Iris pigment epithelial cell (primary cell): Measurements from ENCODE around the gene CXCL8.
"Not testable (repeated sequence)": the region's sequence is repeated elsewhere in the genome, so short reads cannot be mapped to it uniquely, and the experiment has no call there.

ENCODE experiments used
- DNase-seq: peaks from one replicate; pipeline ENCODE4 v3.0.0-alpha.2; 2011; ENCODE audit warnings: low read depth

The CXCL8 gene

DNA sequence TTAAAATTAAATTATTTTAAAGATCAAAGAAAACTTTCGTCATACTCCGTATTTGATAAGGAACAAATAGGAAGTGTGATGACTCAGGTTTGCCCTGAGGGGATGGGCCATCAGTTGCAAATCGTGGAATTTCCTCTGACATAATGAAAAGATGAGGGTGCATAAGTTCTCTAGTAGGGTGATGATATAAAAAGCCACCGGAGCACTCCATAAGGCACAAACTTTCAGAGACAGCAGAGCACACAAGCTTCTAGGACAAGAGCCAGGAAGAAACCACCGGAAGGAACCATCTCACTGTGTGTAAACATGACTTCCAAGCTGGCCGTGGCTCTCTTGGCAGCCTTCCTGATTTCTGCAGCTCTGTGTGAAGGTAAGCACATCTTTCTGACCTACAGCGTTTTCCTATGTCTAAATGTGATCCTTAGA is at the start of gene CXCL8:
CXCL8 (plus strand) TSS at position 217 of the 426 bp plus-strand sequence; CDS start at position 307, 90 bp downstream.
- DNase-seq: peak; percentile 98

DNA sequence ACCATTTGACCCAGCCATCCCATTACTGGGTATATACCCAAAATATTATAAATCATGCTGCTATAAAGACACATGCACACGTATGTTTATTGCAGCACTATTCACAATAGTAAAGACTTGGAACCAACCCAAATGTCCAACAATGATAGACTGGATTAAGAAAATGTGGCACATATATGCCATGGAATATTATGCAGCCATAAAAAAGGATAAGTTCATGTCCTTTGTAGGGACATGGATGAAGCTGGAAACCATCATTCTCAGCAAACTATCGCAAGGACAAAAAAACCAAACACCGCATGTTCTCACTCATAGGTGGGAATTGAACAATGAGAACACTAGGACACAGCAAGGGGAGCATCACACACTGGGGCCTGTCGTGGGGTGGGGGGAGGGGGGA is 49.2 kb upstream of the CXCL8 start:
- DNase-seq: not testable (repeated sequence)

DNA sequence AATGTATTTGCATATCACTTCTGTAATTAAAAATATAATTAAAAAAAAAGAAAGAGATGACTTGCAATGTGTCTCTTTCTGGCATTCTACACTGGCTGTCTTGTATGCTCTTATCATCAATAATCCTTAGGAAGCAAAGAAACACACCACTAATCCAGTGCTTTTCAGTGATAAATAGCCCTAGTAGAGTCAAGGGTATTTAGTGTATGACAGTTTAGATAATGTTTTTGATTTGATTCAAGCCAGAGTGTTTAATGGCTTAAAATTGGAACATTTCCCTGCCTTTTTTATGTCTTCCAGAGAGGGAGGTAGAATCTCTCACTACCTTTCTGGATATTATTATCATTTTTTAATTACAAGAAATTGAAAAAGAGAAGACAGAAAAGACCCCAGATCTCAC is 48.6 kb upstream of the CXCL8 start:
- DNase-seq: no peak

DNA sequence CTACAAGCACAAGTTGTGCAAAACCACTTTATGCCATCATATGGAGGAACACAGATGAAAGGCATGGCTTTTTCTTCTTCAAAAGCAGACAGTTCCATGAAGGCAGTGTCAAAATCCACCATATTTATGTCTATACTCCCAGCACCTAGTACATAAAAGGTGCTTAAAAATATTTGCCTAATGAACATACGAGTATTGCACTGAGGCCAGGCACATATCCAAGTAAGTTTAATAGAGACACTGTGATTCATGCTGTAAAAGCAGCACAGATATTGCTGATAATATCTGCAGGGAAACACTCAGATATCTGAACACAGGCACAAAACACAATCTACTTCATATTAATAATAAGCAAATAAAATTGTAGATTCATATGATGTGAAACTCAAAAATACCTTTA is 48.1 kb upstream of the CXCL8 start:
- peak; percentile 51 for DNase-seq

DNA sequence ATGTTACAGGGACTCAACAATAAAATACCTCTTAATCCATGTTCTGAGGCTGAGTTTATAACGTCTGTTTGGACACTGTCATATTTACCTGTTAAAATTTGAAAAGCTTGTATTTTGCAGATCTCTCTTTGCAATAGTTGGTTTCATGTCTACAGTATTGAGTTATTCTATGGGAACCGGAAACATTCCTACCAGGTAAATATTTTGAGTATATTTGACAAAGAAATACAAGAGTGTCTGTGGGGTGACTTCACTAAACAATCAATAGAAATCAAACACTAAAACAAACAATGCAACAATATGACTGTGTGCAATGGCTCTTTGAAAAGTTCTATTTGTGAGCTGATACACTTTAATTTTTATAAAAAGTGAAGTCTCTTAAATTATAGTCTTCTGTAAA is 47.7 kb upstream of the CXCL8 start:
- no peak for DNase-seq

DNA sequence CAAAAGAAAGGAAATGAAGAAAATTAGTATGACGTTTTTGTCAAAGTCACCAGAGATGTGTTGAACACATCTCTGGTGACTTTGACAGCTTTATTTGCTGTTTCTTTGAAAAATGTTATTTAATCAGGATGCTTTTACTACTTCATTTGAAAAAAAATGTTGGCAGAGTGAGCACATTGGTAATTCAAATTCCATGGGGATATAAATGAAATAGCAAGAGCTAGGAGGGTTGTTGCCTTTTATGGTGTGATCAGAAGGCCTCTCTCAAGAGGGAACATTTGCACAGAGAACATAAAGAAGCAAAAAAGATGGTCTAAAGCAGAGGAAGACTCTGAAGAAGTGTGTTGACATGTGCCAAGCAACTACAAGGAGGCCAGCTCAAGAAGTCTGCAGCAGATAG is 46.6 kb upstream of the CXCL8 start:
- DNase-seq: no peak

DNA sequence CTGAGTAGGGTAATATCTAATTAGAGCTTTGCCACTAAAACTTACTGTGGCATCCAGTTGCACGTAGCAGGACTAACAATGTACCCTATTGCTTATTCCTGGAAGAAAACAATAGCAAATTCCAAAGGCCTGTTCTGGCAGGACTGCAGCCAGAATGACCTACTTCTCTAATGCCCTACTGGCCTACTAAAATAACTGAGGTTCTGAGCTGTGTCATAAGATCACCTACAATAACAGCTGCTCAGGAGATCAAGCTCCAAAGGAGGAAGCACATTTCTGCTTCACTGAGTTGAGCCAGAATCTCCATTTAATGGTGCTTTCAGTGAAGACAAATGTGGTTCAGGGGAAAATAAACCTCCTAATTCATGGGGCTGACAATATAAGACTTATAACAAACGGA is 42.2 kb upstream of the CXCL8 start:
- DNase-seq: peak; percentile 88

DNA sequence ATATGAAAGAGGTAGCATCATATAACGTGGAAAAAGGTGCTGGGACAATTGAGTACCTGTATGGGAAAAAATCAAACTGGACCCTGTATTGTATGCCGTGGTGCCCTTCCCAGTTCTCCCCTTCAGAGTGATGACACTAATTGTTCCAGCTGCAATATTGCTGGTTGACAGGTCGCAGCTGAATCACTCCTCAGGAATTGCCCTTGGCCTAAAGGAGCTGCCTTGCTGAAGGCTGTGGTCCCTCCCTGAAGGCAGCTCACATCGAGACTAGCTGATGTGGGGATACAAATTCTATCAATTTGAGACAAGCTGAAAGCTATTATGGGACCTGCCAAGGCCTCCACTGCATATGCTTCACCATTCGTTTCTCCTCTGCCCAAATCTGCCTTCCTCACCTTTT is 39.3 kb upstream of the CXCL8 start:
- DNase-seq: no peak

DNA sequence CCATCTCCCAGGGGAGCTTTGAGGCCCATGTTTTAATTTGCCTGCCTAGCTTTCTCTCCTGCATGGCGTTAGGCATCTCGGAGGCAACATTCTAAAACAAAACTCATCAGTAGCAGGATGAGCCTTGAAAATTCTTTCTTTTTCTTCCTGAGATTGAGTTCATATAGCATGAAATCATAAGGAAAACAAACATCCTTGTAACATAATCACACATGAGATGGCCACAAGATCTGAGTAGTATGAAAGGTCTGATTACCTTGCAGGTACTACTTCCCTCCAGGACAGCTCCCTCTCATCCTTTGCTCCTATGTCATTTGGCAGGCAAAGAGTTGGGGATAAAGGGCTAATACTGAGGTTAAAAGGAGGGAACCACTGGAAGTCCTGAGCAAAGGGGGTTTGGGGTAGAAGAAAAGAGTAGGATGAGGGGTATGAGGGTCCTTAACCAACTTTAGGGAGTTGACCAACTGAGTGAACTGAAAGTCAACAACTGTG is 37.5 kb upstream of the CXCL8 start:
- DNase-seq: no peak

DNA sequence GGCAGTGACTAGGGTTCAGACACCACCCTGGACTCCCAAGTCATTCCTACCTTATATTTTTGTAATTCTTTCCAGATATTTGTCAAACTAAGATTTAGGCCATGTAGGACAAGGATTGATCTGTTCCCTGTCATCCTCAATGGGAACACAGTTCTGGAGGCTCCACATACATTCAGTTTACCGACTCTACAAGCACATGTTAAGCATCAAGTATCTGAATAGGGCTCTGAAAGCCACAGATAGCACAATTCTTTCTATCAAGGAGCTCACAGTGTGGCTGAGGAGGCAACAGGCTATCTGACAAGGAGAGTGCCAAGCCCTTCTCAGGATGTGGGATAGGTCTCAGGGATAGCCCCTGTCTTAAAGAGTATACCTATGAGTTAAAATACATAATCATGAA is 37.0 kb upstream of the CXCL8 start:
- DNase-seq: no peak

DNA sequence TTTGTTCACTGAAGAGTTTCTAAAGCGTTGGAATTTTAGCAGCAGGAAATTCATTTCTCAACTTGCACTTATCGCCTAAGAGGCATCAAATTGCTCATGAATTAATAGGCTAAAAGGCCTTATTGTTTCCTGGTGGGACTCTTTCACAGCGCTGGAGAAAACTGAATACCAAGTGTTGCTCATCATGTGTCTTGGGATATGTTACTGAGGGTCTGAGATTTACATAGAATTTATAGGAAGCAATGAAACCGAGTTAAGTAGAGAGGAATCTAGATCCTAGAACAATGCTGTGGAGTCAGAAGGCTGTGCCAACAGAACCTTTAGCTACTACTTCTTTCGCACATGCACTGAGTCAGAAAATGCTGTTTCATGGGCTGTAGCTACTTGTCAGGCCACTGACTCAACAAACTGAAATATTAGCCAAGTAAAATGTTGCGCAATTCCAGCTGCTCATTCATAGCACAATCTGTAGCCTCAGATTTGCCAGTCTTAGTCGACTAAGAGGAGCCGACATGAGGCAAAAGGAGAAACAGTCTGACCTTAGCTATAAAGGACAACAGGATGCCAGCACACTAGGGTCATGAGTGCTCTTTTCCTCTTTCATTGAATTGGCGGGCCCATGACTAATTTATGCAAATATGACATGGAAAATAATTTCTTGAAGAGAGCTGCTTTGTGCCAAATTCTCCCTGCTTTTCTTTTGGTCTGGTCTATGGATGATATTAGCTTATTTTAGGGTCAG is 35.9 kb upstream of the CXCL8 start:
- peak; percentile 100 for DNase-seq

DNA sequence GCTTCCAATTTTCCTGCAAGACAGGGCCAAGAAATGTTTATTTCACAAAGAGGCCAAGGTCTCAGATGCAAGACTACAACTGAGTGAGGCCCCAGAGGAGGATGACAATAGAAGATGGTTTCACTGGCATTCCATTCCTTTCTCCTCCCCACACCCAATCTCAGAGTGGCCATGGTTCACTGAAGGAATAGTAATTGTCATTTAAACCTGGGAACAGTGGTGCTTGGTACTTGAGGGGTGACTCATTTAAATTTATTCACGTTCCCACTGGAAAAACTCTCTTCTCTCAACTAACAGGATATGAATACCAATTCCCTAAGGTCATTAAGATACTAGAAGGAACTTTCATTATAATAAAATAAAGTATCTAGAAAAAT is 35.3 kb upstream of the CXCL8 start:
- peak; percentile 45 for DNase-seq

DNA sequence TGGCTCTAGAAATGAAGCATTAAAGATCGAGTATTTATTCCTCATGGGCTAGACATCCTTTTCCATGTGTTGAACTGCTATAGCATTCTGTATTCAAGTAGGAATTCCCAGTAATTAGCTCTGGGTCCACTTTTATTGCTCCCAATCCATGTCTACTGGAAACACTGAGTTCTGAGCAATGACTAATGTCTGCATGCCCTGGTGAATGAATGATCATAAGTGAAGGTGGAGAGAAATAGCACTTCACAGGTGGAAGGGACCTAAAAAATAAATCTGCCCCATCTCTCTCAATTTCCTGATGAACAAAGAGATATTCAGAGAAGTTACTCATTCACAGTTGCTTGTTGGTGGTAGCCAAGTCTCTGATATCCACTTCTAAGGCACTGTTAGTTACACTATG is 34.6 kb upstream of the CXCL8 start:
- DNase-seq: no peak

DNA sequence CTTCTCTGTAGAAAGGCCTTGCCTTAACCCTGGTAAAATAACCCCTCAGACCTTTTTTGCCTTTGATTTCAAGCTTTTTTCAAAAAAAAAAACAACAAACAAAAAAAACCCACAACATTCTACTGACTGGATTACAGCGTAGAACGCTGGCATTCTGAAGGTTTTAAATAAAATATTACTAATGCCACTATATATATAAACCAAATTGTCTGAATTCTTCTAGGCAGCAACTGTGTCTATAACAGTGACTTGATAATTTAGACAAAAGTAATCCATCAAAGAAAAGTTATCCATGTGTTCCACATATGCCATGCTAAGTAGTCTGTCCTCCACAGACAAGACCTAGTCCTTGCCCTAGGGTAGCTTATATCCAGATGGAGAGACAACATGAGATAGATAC is 33.6 kb upstream of the CXCL8 start:
- no peak for DNase-seq

DNA sequence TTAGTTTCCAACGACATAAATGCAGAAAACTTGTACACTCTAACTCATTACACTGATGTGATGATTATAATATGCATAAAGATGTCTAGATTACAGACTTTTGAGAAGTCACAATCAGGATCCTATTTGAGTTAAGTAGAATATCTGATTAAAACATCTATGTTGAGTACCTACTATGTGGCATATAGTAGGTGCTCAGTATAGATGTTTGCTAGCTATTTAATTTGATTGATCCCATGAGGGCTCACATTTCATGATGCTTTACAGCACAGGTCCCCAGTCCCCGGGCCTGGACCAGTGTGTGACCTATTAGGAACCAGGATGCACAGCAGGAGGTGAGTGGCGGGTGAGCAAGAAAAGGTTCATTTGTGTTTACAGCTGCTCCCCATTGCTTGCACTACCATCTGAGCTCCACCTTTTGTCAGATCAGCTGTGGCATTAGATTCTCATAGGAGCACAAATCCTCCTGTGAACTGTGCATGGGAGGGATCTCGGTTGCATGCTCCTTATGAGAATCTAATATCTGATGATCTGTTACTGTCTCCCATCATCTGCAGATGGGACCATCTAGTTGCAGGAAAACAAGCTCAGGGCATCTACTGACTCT is 33.0 kb upstream of the CXCL8 start:
- no peak for DNase-seq

DNA sequence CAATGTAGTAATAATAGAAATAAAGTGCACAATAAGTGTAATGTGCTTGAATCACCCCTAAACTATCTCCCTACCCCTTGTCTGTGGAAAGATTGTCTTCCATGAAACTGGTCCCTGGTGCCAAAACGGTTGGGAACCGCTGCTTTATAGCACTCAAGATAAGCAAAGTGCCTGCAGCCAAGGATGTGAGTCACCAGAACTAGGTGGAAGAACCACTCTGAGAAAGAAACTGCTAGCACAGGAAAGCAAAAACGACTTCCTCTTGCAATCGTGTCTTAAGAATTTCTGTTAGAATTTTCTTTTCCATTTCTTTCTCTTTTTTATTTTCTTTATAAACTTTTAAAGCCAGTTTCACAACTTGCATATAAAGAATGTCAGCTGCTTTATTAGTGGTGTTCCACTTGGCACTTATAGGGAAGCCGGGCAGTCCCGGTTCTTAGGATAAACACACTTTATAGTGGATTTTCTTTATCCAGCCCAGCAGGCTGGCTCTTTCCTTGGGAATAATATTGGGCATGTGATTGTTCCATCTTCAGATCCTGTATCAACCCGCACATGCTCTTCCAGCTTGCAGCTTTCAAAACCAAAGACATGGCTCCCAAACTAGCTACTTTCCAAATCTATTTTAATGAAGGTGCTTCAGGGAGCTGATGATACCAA is 32.3 kb upstream of the CXCL8 start:
- peak; percentile 97 for DNase-seq

DNA sequence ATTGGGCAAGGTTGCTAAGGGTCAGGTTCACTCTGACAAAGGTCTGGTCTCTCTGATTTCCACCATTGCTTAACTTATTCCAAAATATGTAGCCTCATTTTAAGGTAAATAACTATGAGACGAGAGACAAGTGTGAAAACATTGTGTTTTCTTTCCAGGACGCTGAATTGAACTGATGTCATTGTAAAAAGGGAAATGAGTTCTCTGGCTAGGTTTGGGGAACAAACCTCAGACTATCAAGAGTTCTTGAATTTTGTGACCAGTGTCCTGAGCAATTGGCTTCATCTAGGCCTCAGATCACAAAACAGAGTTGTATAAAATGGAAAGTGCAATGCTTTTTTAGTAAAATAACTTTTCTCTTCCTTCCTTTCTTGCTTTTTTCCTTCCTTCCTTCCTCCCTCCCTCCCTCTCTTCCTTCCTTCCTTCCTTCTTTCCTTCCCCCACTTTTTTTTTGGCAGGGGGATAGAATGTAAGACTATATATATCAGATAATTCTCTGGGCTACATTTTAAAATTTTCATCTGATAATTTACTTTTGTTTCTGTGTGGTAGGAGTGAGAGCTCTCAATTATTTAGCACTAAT is 30.8 kb upstream of the CXCL8 start:
- no peak for DNase-seq

DNA sequence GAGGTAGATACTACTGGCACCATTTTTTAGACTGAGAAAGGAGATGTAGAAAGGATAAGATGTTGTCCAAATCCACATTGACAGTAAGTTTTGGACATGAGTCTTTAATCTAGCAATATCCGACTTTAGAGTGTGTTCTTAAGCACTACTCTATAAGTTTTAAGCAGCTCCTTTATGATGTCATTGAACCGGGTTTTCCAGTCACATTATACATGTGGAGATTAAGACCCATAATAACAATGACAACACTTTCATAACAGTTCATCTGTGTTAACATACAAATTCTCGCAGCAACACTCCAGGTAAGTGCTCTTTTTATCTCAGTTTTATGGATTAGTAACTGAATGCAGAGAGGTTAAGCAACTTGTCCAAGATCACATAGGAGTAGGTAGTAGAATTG is 30.3 kb upstream of the CXCL8 start:
- no peak for DNase-seq

DNA sequence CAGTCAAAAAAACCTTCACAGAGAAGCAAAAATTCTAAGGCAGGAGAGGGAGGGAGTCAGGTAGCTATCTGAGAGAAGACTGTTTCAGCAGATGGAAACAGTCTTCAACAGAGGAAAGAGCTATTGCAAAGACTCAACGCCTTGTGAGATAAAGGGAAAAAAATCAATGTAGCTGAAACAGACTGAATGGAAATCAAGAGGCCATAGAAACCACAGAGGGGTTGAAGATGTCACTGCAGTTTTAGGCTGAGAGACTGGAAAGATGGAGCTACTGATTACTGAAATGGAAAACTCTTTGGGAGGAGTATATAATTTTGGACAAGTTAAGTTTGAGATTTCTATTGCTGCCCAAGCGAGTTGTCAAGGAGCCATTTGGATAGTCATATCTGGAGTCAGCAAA is 28.4 kb upstream of the CXCL8 start:
- no peak for DNase-seq

DNA sequence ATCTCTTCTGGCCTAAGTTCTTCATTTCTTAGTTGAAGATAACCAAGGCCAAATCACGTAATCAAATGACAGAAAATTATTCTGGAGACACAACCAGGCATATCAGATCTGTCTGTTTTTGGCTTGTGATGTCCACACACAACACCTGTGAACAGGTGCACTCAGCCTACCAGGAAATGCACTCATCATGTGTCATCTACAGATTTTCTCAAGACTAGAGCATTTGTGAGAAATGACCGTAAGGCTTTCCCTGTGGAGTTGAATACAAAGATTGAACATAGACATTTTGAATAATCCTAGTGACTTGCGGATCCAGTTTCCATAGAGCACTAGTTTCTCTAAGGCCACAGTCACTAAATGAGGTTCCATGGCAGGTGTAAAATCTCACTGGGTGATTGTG is 26.7 kb upstream of the CXCL8 start:
- no peak for DNase-seq

DNA sequence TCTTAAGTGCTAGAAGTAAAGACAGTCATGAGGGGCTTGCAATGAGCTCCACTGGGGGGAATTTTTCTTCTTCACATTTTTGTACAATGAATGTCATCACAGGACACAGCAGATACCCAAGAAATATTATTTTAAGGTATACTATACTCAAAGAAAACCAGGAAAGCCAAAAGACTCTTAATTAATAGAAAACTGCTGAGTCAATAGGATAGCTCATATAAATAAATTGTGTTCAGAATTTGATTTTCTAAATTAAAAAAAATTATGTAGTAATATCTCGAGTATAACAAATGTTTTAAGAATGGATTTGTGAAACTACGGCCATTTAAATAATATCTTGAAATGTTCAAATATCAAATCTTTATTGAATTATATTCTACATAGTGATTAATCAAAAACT is 25.7 kb upstream of the CXCL8 start:
- DNase-seq: no peak

DNA sequence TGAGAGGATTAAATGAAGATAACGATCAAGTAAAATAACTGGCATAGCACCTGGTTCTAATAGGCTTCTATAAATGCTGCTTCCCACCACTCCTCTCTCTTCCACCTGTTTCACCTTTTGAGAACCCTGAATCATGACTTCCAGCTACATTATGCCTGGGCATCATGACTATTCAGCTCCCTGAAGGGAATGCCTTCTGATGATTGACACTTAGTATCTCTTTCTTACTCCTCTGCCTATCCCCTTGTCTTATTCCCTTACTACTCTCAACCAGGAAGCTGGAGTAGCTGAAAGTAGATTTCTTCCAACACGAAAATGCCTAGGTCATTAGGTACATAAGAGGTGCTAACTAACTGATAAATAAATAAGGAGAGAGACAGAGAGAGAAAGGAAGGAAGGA is 24.7 kb upstream of the CXCL8 start:
- DNase-seq: no peak
